K562 (cell line): ENCODE results near the gene CEP128. TPM values are rescaled to one million over a fixed set of nuclear protein-coding genes. Genes with fewer than 3 reads are reported as not detected.

Source experiments
- NEUROD1 ChIP-seq: fragments of 150-350 bp; IDR thresholded peaks from 2 replicates; pipeline ENCODE4 v1.6.1; 2014; ENCODE audit warnings: borderline replicate concordance, low read length, low read depth; ENCODE audit not compliant: partially characterized antibody
- NFIC ChIP-seq: fragments of 450-650 bp; IDR thresholded peaks from 2 replicates; pipeline ENCODE4 v1.6.1; 2017; ENCODE audit warnings: mild to moderate bottlenecking, inconsistent platforms
- ZBTB40 ChIP-seq, 2 experiments: fragments of 450-650 bp in 1 of 2; sonication (generic) in 1 of 2; formaldehyde crosslinking in 1 of 2; IDR thresholded peaks; 2 replicates each; pipeline versions ENCODE4 v1.7.1 to v1.9.0; 2016 to 2022; ENCODE audit warnings: inconsistent platforms in 1 of 2, mild to moderate bottlenecking in 1 of 2, missing genetic modification reagents in 1 of 2
- ZBTB7A ChIP-seq: IDR thresholded peaks from 2 replicates; pipeline ENCODE4 v1.6.1; 2011; ENCODE audit warnings: low read depth, mild to moderate bottlenecking, low read length, moderate library complexity, borderline replicate concordance; ENCODE audit not compliant: control insufficient read depth
- ZNF449 ChIP-seq: fragments of 250-450 bp; sonication (Bioruptor Pico); IDR thresholded peaks from 2 replicates; pipeline ENCODE4 v1.8.0; 2022; ENCODE audit warnings: moderate library complexity, mild to moderate bottlenecking, inconsistent platforms
- ZNF512 ChIP-seq: IDR thresholded peaks from 2 replicates; pipeline ENCODE4 v1.6.1; 2016; ENCODE audit warnings: missing genetic modification characterization, missing compliant biosample characterization
- polyA plus RNA-seq, 8 experiments: library from polyadenylated mRNA; depleted of rRNA in 4 of 8; stranded (reverse) in 5 of 8; unstranded in 3 of 8; fragments of >200 nt; fragmentation: Nextera tagmentation in 2 of 8; fragmentation: Illumina TruSeq in 1 of 8; extraction: Ambion mirVana in 2 of 8; extraction: Trizol in 1 of 8; gene quantifications; 2 replicates each; pipeline versions ENCODE4 v1.2.1 to v1.2.3, GENCODE V29; 2011 to 2014; ENCODE audit warnings: inconsistent platforms in 1 of 8, missing spikeins in 1 of 8
- total RNA-seq, 7 experiments: library from RNA; depleted of rRNA in 6 of 7; stranded (reverse); fragments of >200 nt in 6 of 7; fragmentation: Illumina TruSeq in 2 of 7; extraction: Trizol in 2 of 7; gene quantifications; 2 replicates each; pipeline versions ENCODE4 v1.2.1 to v1.2.3, GENCODE V29; 2011 to 2021; ENCODE audit warnings: low replicate concordance in 1 of 7

The CEP128 gene
- total and polyA plus RNA-seq, 9 of the 15 experiments (the other 6 are each of a cell fraction or from before 2014, with no cell fraction given): 2.3 to 9.2 (median 4.6) TPM

- TF ChIP-seq ZNF449 (CRISPR knock-in tag) (no peak), ZNF512 (tag) (no peak), ZBTB7A (no peak), ZBTB40 (IDR thresholded peaks at IDR 0.05) (no peak), ZBTB40 (CRISPR knock-in tag; IDR thresholded peaks at IDR 0.05) (no peak), NFIC (no peak), NEUROD1 (no peak)
These were observed 10.6 kb downstream of the CEP128 start (continued) for GRCh38 chr14:80930836-80931389.
